H9 (cell line): ENCODE data around the gene TPSB2. TPM values are rescaled to one million over a fixed set of nuclear protein-coding genes. Genes with fewer than 3 reads are reported as not detected.

Source experiments
- DNase-seq: peaks from one replicate; pipeline ENCODE4 v3.0.0-alpha.2; 2017
- H2AFZ ChIP-seq: one replicate; pipeline ENCODE4 v1.6.1; 2013; ENCODE audit warnings: mild to moderate bottlenecking, low read length, control low read depth, moderate library complexity
- H2AK5ac ChIP-seq: 2 replicates; pipeline ENCODE4 v1.6.1; 2013; ENCODE audit warnings: low read length, control low read depth, mixed read lengths; ENCODE audit not compliant: insufficient read length
- H2BK120ac ChIP-seq: one replicate; pipeline ENCODE4 v1.6.1; 2013; ENCODE audit warnings: low read depth, mild to moderate bottlenecking, low read length, control low read depth, inconsistent platforms; ENCODE audit not compliant: poor library complexity, severe bottlenecking
- H2BK12ac ChIP-seq: 2 replicates; pipeline ENCODE4 v1.6.1; 2013; ENCODE audit warnings: low read length, control low read depth, mixed read lengths, low read depth; ENCODE audit not compliant: insufficient read length
- H2BK15ac ChIP-seq: 2 replicates; pipeline ENCODE4 v1.6.1; 2013; ENCODE audit warnings: low read depth, low read length, control low read depth
- H2BK20ac ChIP-seq: one replicate; pipeline ENCODE4 v1.6.1; 2013; ENCODE audit warnings: low read depth, mild to moderate bottlenecking, low read length, control low read depth, inconsistent platforms; ENCODE audit not compliant: poor library complexity, severe bottlenecking
- H2BK5ac ChIP-seq: 2 replicates; pipeline ENCODE4 v1.6.1; 2013; ENCODE audit warnings: low read length, control low read depth, mixed read lengths; ENCODE audit not compliant: insufficient read length
- H3K14ac ChIP-seq: 2 replicates; pipeline ENCODE4 v1.6.1; 2013; ENCODE audit warnings: low read length, control low read depth; ENCODE audit not compliant: insufficient read depth
- H3K18ac ChIP-seq: 2 replicates; pipeline ENCODE4 v1.6.1; 2013; ENCODE audit warnings: low read depth, mild to moderate bottlenecking, mixed read lengths, low read length, control low read depth; ENCODE audit not compliant: insufficient read length
- H3K23ac ChIP-seq: 2 replicates; pipeline ENCODE4 v1.6.1; 2013; ENCODE audit warnings: low read length, control low read depth, mixed read lengths, low read depth; ENCODE audit not compliant: insufficient read length
- H3K23me2 ChIP-seq: 2 replicates; pipeline ENCODE4 v1.6.1; 2013; ENCODE audit warnings: low read depth, mild to moderate bottlenecking, mixed read lengths, low read length, control low read depth; ENCODE audit not compliant: insufficient read length, poor library complexity, severe bottlenecking
- H3K27ac ChIP-seq: 2 replicates; pipeline ENCODE4 v1.5.1; 2013; ENCODE audit warnings: low read length, control low read depth, mixed read lengths, low read depth; ENCODE audit not compliant: insufficient read length
- H3K27me3 ChIP-seq: 2 replicates; pipeline ENCODE4 v1.6.1; 2013; ENCODE audit warnings: low read length, control low read depth, inconsistent platforms; ENCODE audit not compliant: insufficient read depth
- H3K4ac ChIP-seq: 2 replicates; pipeline ENCODE4 v1.6.1; 2013; ENCODE audit warnings: low read depth, mild to moderate bottlenecking, control low read depth, inconsistent platforms, low read length, moderate library complexity
- H3K4me1 ChIP-seq: 2 replicates; pipeline ENCODE4 v1.6.1; 2013; ENCODE audit warnings: low read length, control low read depth, inconsistent platforms; ENCODE audit not compliant: insufficient read depth
- H3K4me2 ChIP-seq: 2 replicates; pipeline ENCODE4 v1.6.1; 2013; ENCODE audit warnings: low read length, control low read depth, mixed read lengths; ENCODE audit not compliant: insufficient read length, insufficient read depth
- H3K56ac ChIP-seq: 2 replicates; pipeline ENCODE4 v1.6.1; 2013; ENCODE audit warnings: low read depth, mild to moderate bottlenecking, mixed read lengths, low read length, control low read depth; ENCODE audit not compliant: insufficient read length
- H3K79me1 ChIP-seq: 2 replicates; pipeline ENCODE4 v1.6.1; 2013; ENCODE audit warnings: low read depth, mild to moderate bottlenecking, moderate library complexity, low read length, control low read depth, inconsistent platforms; ENCODE audit not compliant: insufficient read depth, poor library complexity, severe bottlenecking
- H3K79me2 ChIP-seq: 2 replicates; pipeline ENCODE4 v1.6.1; 2013; ENCODE audit warnings: low read length, control low read depth, inconsistent platforms; ENCODE audit not compliant: insufficient read depth
- H3K9ac ChIP-seq: 2 replicates; pipeline ENCODE4 v1.6.1; 2013; ENCODE audit warnings: low read length, control low read depth, mixed read lengths; ENCODE audit not compliant: insufficient read length; ENCODE audit errors: extremely low read depth
- H3K9me3 ChIP-seq: one replicate; pipeline ENCODE4 v1.6.1; 2013; ENCODE audit warnings: low read depth, low read length, inconsistent platforms; ENCODE audit not compliant: control insufficient read depth
- H3T11ph ChIP-seq: one replicate; pipeline ENCODE4 v1.6.1; 2013; ENCODE audit warnings: mild to moderate bottlenecking, low read length, control low read depth, inconsistent platforms
- H4K20me1 ChIP-seq: one replicate; pipeline ENCODE4 v1.6.1; 2013; ENCODE audit not compliant: control insufficient read depth, insufficient read length, insufficient read depth
- H4K5ac ChIP-seq: 2 replicates; pipeline ENCODE4 v1.6.1; 2013; ENCODE audit warnings: low read depth, mild to moderate bottlenecking, mixed read lengths, low read length, control low read depth; ENCODE audit not compliant: insufficient read length
- H4K8ac ChIP-seq: replicated peaks from 2 replicates; pipeline ENCODE4 v1.6.1; 2013; ENCODE audit warnings: low read length, control low read depth, mixed read lengths, low read depth; ENCODE audit not compliant: insufficient read length
- H4K91ac ChIP-seq: 2 replicates; pipeline ENCODE4 v1.6.1; 2013; ENCODE audit warnings: low read depth, mild to moderate bottlenecking, moderate library complexity, mixed read lengths, low read length, control low read depth; ENCODE audit not compliant: insufficient read length
- H3K27ac Mint-ChIP-seq, 3 experiments: 2 replicates in 2 of 3; 3 replicates in 1 of 3; pipeline ENCODE4 v1.8.0; 2020 to 2021; ENCODE audit warnings: mixed read lengths in 3 of 3, mild to moderate bottlenecking in 1 of 3, moderate library complexity in 1 of 3
- H3K27me3 Mint-ChIP-seq: 2 replicates; pipeline ENCODE4 v1.8.0; 2021; ENCODE audit warnings: low read depth, mild to moderate bottlenecking, moderate library complexity, mixed read lengths
- H3K36me3 Mint-ChIP-seq, 3 experiments: 2 replicates in 2 of 3; 3 replicates in 1 of 3; pipeline ENCODE4 v1.8.0; 2020 to 2021; ENCODE audit warnings: low read depth in 3 of 3, mixed read lengths in 3 of 3; ENCODE audit not compliant: insufficient read depth in 1 of 3
- H3K4me1 Mint-ChIP-seq, 2 experiments: 2 replicates each; pipeline ENCODE4 v1.8.0; 2020; ENCODE audit warnings: mixed read lengths in 2 of 2
- H3K4me3 Mint-ChIP-seq, 2 experiments: 2 replicates in 1 of 2; 3 replicates in 1 of 2; pipeline ENCODE4 v1.8.0; 2020 to 2021; ENCODE audit warnings: mild to moderate bottlenecking in 2 of 2, mixed read lengths in 2 of 2, moderate library complexity in 1 of 2
- H3K9me3 Mint-ChIP-seq, 2 experiments: 2 replicates in 1 of 2; 3 replicates in 1 of 2; pipeline ENCODE4 v1.8.0; 2020; ENCODE audit warnings: mild to moderate bottlenecking in 2 of 2, mixed read lengths in 2 of 2, moderate library complexity in 1 of 2
- CTCF ChIP-seq: fragments of 200-600 bp; sonication (generic); conservative IDR thresholded peaks from 3 replicates; pipeline ENCODE4 v1.8.0; 2021; ENCODE audit warnings: antibody characterized with exemption, mild to moderate bottlenecking
- WGBS: extraction: QIAGEN DNeasy Blood & Tissue Kit; methylation state at CpG from one replicate; pipeline ENCODE4 v1.1.7; 2013; ENCODE audit warnings: missing lambda C conversion rate, low lambda C conversion rate, mixed read lengths; ENCODE audit not compliant: insufficient read length; ENCODE audit errors: extremely low coverage; 5-methylcytosine and 5-hydroxymethylcytosine counted together
- total RNA-seq: library from RNA; stranded (reverse); gene quantifications from 2 replicates; pipeline ENCODE4 v1.2.1, GENCODE V29; 2021

TPSB2 gene
- total RNA-seq, 1 experiment from 2014 or later: not detected

- no peak overlapping the region for H4K91ac ChIP-seq
- TF ChIP-seq CTCF: no peak
- Mint-ChIP-seq H3K4me3 (no peak overlapping the region; a peak in 1 of 5 replicates), H3K27ac (no peak overlapping the region), H3K4me1 (no peaks in the 10 kb centered on the region), H3K27me3 (no peaks in the 10 kb centered on the region), H3K9me3 (peaks cover 0 to 3% of the 10 kb centered on the region in 2 experiments; a peak in 1 of 5 replicates), H3K36me3 (peaks cover 6 to 30% (median 29%) of the 10 kb centered on the region in 3 experiments; a peak in 6 of 7 replicates)
- no peak overlapping the region for H3K18ac ChIP-seq
- no peak overlapping the region for H3K27ac ChIP-seq
- H4K20me1 ChIP-seq: peaks cover 3% of the 10 kb centered on the region
- H3K4me2 ChIP-seq: no peak overlapping the region
- H4K8ac ChIP-seq: no peak overlapping the region
- no peaks in the 10 kb centered on the region for H3K79me2 ChIP-seq
- H3K14ac ChIP-seq: no peak overlapping the region
- no CpG with 5 or more reads among the region's 49 CpGs for WGBS
- H3K56ac ChIP-seq: no peak overlapping the region
- H3K4ac ChIP-seq: no peak overlapping the region
- H3K27me3 ChIP-seq: no peaks in the 10 kb centered on the region
- no peak overlapping the region for H2AFZ ChIP-seq
- no peaks in the 10 kb centered on the region for H3K23me2 ChIP-seq
- no peaks in the 10 kb centered on the region for H3K79me1 ChIP-seq
- H3K9me3 ChIP-seq: no peaks in the 10 kb centered on the region
- no peak overlapping the region for H2BK12ac ChIP-seq
- DNase-seq: no peak
- no peak overlapping the region for H2BK120ac ChIP-seq
- no peak overlapping the region for H3K9ac ChIP-seq
- H3T11ph ChIP-seq: no peak overlapping the region
- no peak overlapping the region for H2BK15ac ChIP-seq
- no peak overlapping the region for H2BK5ac ChIP-seq
- no peak overlapping the region for H3K23ac ChIP-seq
- H3K4me1 ChIP-seq: no peaks in the 10 kb centered on the region
- no peak overlapping the region for H2BK20ac ChIP-seq
- H2AK5ac ChIP-seq: no peak overlapping the region
- no peak overlapping the region for H4K5ac ChIP-seq
These were observed 11.7 kb downstream of the TPSB2 start for GRCh38 chr16:1218061-1218929.
